HepG2 (cell line): ENCODE data around the gene NCOA4. TPM values are rescaled to one million over a fixed set of nuclear protein-coding genes. Genes with fewer than 3 reads are reported as not detected.

Source experiments
- ATAC-seq: fragments of 200-7000 bp; cut with Tn5 transposase; 3 replicates; pipeline ENCODE4 v1.9.1; 2020; ENCODE audit warnings: mild to moderate bottlenecking, moderate library complexity
- BruUV-seq: library from RNA; stranded (reverse); fragments of 400-500 nt; replicated peaks from 2 replicates; lab custom pipeline; 2021; lab: Mats Ljungman, UMichigan
- CTCF ChIA-PET: fragments of 300-600 bp; formaldehyde crosslinking; extraction: SDS; loops from one replicate; lab custom pipeline; 2021; ENCODE audit warnings: low total read pairs, inconsistent platforms, low intra/inter-chr PET ratio; lab: Yijun Ruan, JAX
- POLR2A ChIA-PET: fragments of 350-600 bp; sonication (Branson Sonifier 250); formaldehyde crosslinking; loops from one replicate; lab custom pipeline; 2020; ENCODE audit warnings: antibody characterized with exemption, inconsistent platforms; lab: Yijun Ruan, JAX
- DNase-seq: peaks from one replicate; pipeline ENCODE4 v3.0.0-alpha.2; 2015; ENCODE audit warnings: low spot score
- FAIRE-seq: peaks from 3 replicates; lab custom pipeline; 2011; peaks lifted over from hg19 to GRCh38; lab: Jason Lieb, UNC
- H2AFZ ChIP-seq: one replicate; pipeline ENCODE4 v1.6.1; 2011; ENCODE audit warnings: low read length, inconsistent platforms
- H3K27ac ChIP-seq: fragments of 300-600 bp; 3 replicates; pipeline ENCODE4 v1.8.0; 2011; ENCODE audit warnings: mixed run types, mild to moderate bottlenecking, mixed read lengths, low read length, inconsistent platforms; ENCODE audit not compliant: insufficient read depth; ENCODE audit errors: extremely low read length
- H3K27me3 ChIP-seq, 2 experiments: fragments of 200-600 bp in 1 of 2; 2 replicates in 1 of 2; 3 replicates in 1 of 2; pipeline versions ENCODE4 v1.6.0 to v1.8.0; 2011; ENCODE audit warnings: low read length in 2 of 2, mild to moderate bottlenecking in 2 of 2, moderate library complexity in 2 of 2, inconsistent platforms in 1 of 2; ENCODE audit not compliant: insufficient read depth in 2 of 2, control insufficient read depth in 1 of 2
- H3K36me3 ChIP-seq, 2 experiments: fragments of 200-600 bp in 1 of 2; replicated peaks in 1 of 2; 2 replicates in 1 of 2; 3 replicates in 1 of 2; pipeline versions ENCODE4 v1.5.1 to v1.8.0; 2011; ENCODE audit warnings: low read length in 2 of 2, inconsistent platforms in 1 of 2; ENCODE audit not compliant: insufficient read depth in 2 of 2, control insufficient read depth in 1 of 2
- H3K4me1 ChIP-seq: 2 replicates; pipeline ENCODE4 v1.5.1; 2012; ENCODE audit warnings: low read length, inconsistent platforms; ENCODE audit not compliant: insufficient read depth
- H3K4me2 ChIP-seq: 2 replicates; pipeline ENCODE4 v1.6.0; 2011; ENCODE audit warnings: low read depth, low read length, inconsistent platforms
- H3K4me3 ChIP-seq, 3 experiments: fragments of 200-600 bp in 1 of 3; sonication (generic), shearing (Covaris generic) in 1 of 3; replicated peaks in 1 of 3; 2 replicates each; pipeline ENCODE4 v1.5.1; 2011 to 2016; ENCODE audit warnings: low read length in 3 of 3, inconsistent platforms in 2 of 3, low read depth in 2 of 3, mild to moderate bottlenecking in 2 of 3, control low read depth in 1 of 3, mixed read lengths in 1 of 3; ENCODE audit not compliant: insufficient read depth in 1 of 3
- H3K79me2 ChIP-seq: one replicate; pipeline ENCODE4 v1.6.1; 2011; ENCODE audit warnings: low read length, inconsistent platforms; ENCODE audit not compliant: insufficient read depth
- H3K9ac ChIP-seq: 2 replicates; pipeline ENCODE4 v1.6.0; 2011; ENCODE audit warnings: mild to moderate bottlenecking, low read depth, low read length, inconsistent platforms; ENCODE audit not compliant: insufficient read depth
- H3K9me3 ChIP-seq: 2 replicates; pipeline ENCODE4 v1.5.1; 2012; ENCODE audit warnings: mild to moderate bottlenecking, low read length
- H4K20me1 ChIP-seq: 2 replicates; pipeline ENCODE4 v1.6.0; 2011; ENCODE audit warnings: inconsistent platforms, mild to moderate bottlenecking, low read length, moderate library complexity; ENCODE audit not compliant: insufficient read depth
- ATF7 ChIP-seq, 2 experiments: fragments of 450-650 bp in 1 of 2; sonication (generic) in 1 of 2; formaldehyde crosslinking in 1 of 2; IDR thresholded peaks; 2 replicates each; pipeline versions ENCODE4 v1.4.0 to v1.6.1; 2016 to 2020; ENCODE audit warnings: antibody characterized with exemption in 1 of 2, mild to moderate bottlenecking in 1 of 2, missing genetic modification reagents in 1 of 2
- EZH2 ChIP-seq: conservative IDR thresholded peaks from 2 replicates; pipeline ENCODE4 v1.6.1; 2012; ENCODE audit warnings: mild to moderate bottlenecking, low read depth, low read length, moderate library complexity
- NR3C1 ChIP-seq: sonication (generic); formaldehyde crosslinking; IDR thresholded peaks from 2 replicates; pipeline ENCODE4 v1.4.0; 2020; ENCODE audit warnings: missing genetic modification reagents
- XRCC5 ChIP-seq: fragments of 200-400 bp; formaldehyde crosslinking; optimal IDR thresholded peaks from 2 replicates; pipeline ENCODE3; 2017; ENCODE audit warnings: mild to moderate bottlenecking, low read length
- ZEB1 ChIP-seq: IDR thresholded peaks from 2 replicates; pipeline ENCODE4 v1.6.1; 2012; ENCODE audit warnings: mild to moderate bottlenecking, low read depth, inconsistent platforms; ENCODE audit not compliant: insufficient replicate concordance
- ZFX ChIP-seq: sonication (generic); formaldehyde crosslinking; IDR thresholded peaks from 2 replicates; pipeline ENCODE4 v1.4.0; 2020; ENCODE audit warnings: mild to moderate bottlenecking, low read depth, missing genetic modification reagents, moderate library complexity
- ZNF331 ChIP-seq: sonication (generic); formaldehyde crosslinking; IDR thresholded peaks from 2 replicates; pipeline ENCODE4 v1.4.0; 2020; ENCODE audit warnings: missing genetic modification reagents
- ZNF678 ChIP-seq: sonication (generic); formaldehyde crosslinking; IDR thresholded peaks from 2 replicates; pipeline ENCODE4 v1.4.0; 2020; ENCODE audit warnings: mild to moderate bottlenecking, missing genetic modification reagents
- ZNF891 ChIP-seq: sonication (generic); formaldehyde crosslinking; IDR thresholded peaks from 2 replicates; pipeline ENCODE4 v1.5.0; 2020; ENCODE audit warnings: mild to moderate bottlenecking, missing genetic modification reagents
- WGBS: methylation state at CpG from one replicate; pipeline ENCODE4 v1.1.6; 2017; ENCODE audit warnings: low lambda C conversion rate; 5-methylcytosine and 5-hydroxymethylcytosine counted together
- in situ Hi-C: cut with HindIII; loops from 2 replicates; pipeline ENCODE4 v1.10.0; 2017; ENCODE audit warnings: low pct_unique_long_range_greater_than_20kb; ENCODE audit not compliant: extremely low pct_ligation_motif_present
- intact Hi-C: fragments of 100-400 bp; cut with micrococcal nuclease; formaldehyde crosslinking; loops from one replicate; pipeline ENCODE4 v1.10.0; 2022; ENCODE audit not compliant: unreplicated experiment
- polyA plus RNA-seq, 8 experiments: library from polyadenylated mRNA; depleted of rRNA in 3 of 8; stranded (reverse) in 7 of 8; unstranded in 1 of 8; fragments of >200 nt; fragmentation: Illumina TruSeq in 4 of 8; extraction: Trizol in 4 of 8; gene quantifications; 2 replicates each; pipeline versions ENCODE4 v1.2.1 to v1.2.3, GENCODE V29; 2011 to 2016; ENCODE audit warnings: low read depth in 4 of 8, missing spikeins in 1 of 8, mixed read lengths in 1 of 8; ENCODE audit not compliant: insufficient read depth in 1 of 8
- total RNA-seq, 5 experiments: library from RNA; depleted of rRNA; stranded (reverse); fragments of >200 nt; fragmentation: Illumina TruSeq; extraction: Trizol; gene quantifications; 2 replicates each; pipeline ENCODE4 v1.2.3, GENCODE V29; 2016; ENCODE audit warnings: low read depth in 1 of 5
- TF ChIP-seq, protein P1 (sequence below): sonication (generic); formaldehyde crosslinking; IDR thresholded peaks from 2 replicates; pipeline ENCODE4 v1.5.1; 2020; ENCODE audit warnings: mild to moderate bottlenecking, missing genetic modification reagents, moderate library complexity

The NCOA4 gene
- total and polyA plus RNA-seq, 2 of the 13 experiments (the other 11 are each of a cell fraction or from before 2014, with no cell fraction given) = 306 to 400 TPM

- BruUV-seq = no TSS peak
- TF ChIP-seq ZEB1 (no peak), ZNF331 (CRISPR knock-in tag) (0 out of 2 replicates have a peak, but pooled peaks have one; percentile 9)
- POLR2A ChIA-PET = interaction anchor here (1.0 to 1.3 kb wide), 2 partner anchors 17 to 34 kb away, joined by 3 to 7 read pairs; no protein-coding TSS in a partner anchor
Measured at GRCh38 chr10:46069771-46070463, 39.5 kb upstream of the NCOA4 start.

GRCh38 chr10:46068905-46069304 is 38.5 kb upstream of the NCOA4 start:
- CTCF ChIA-PET = no interaction called here
- H3K36me3 ChIP-seq = no peaks in the 10 kb centered on the region
- BruUV-seq = no TSS peak
- no peaks in the 10 kb centered on the region for H3K79me2 ChIP-seq
- H3K4me2 ChIP-seq = peak overlapping the region; percentile 21
- H2AFZ ChIP-seq = peak overlapping the region; percentile 64
- peaks cover 64% of the 10 kb centered on the region for H3K4me1 ChIP-seq
- POLR2A ChIA-PET = interaction anchor here (1.0 to 1.3 kb wide), 3 partner anchors 16 to 37 kb away, joined by 3 to 7 read pairs (median 3); no protein-coding TSS in a partner anchor
- 25% methylated on average over 2 of the region's 2 CpGs for WGBS
- no peaks in the 10 kb centered on the region for H4K20me1 ChIP-seq
- ATAC-seq (0 out of 3 replicates have a peak, but pooled peaks have one; percentile 31), FAIRE-seq (no peak), DNase-seq (no peak)
- 0 out of 2 replicates have a peak, but pooled peaks cover 7% of the 10 kb centered on the region for H3K9me3 ChIP-seq
- H3K27me3 ChIP-seq = no peaks in the 10 kb centered on the region
- H3K4me3 ChIP-seq = no peak overlapping the region
- intact Hi-C loops (no loop called here), in situ Hi-C loops (no loop called here)
- no peak overlapping the region for H3K27ac ChIP-seq
- H3K9ac ChIP-seq = no peak overlapping the region
- TF ChIP-seq ZNF891 (CRISPR knock-in tag) (no peak), XRCC5 (no peak), NR3C1 (no peak), ATF7 (IDR thresholded peaks at IDR 0.05) (no peak), ATF7 (CRISPR knock-in tag; IDR thresholded peaks at IDR 0.05) (no peak), EZH2 (no peak), ZNF678 (CRISPR knock-in tag) (no peak), ZFX (CRISPR knock-in tag) (peak; percentile 4; the same call in 1 of the 2 replicates)
- TF ChIP-seq, protein P1, sequence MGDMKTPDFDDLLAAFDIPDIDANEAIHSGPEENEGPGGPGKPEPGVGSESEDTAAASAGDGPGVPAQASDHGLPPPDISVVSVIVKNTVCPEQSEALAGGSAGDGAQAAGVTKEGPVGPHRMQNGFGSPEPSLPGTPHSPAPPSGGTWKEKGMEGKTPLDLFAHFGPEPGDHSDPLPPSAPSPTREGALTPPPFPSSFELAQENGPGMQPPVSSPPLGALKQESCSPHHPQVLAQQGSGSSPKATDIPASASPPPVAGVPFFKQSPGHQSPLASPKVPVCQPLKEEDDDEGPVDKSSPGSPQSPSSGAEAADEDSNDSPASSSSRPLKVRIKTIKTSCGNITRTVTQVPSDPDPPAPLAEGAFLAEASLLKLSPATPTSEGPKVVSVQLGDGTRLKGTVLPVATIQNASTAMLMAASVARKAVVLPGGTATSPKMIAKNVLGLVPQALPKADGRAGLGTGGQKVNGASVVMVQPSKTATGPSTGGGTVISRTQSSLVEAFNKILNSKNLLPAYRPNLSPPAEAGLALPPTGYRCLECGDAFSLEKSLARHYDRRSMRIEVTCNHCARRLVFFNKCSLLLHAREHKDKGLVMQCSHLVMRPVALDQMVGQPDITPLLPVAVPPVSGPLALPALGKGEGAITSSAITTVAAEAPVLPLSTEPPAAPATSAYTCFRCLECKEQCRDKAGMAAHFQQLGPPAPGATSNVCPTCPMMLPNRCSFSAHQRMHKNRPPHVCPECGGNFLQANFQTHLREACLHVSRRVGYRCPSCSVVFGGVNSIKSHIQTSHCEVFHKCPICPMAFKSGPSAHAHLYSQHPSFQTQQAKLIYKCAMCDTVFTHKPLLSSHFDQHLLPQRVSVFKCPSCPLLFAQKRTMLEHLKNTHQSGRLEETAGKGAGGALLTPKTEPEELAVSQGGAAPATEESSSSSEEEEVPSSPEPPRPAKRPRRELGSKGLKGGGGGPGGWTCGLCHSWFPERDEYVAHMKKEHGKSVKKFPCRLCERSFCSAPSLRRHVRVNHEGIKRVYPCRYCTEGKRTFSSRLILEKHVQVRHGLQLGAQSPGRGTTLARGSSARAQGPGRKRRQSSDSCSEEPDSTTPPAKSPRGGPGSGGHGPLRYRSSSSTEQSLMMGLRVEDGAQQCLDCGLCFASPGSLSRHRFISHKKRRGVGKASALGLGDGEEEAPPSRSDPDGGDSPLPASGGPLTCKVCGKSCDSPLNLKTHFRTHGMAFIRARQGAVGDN = peak; percentile 11

More at GRCh38 chr10:46069771-46070463, 39.5 kb upstream of the NCOA4 start:
- FAIRE-seq = no peak
- Histone ChIP-seq H3K79me2 (no peaks in the 10 kb centered on the region), H3K36me3 (no peaks in the 10 kb centered on the region), H3K9me3 (0 out of 2 replicates have a peak, but pooled peaks cover 7% of the 10 kb centered on the region), H3K4me1 (peaks cover 61% of the 10 kb centered on the region), H4K20me1 (no peaks in the 10 kb centered on the region), H3K27ac (no peak overlapping the region), H3K27me3 (no peaks in the 10 kb centered on the region), H3K4me2 (peak overlapping the region; percentile 34), H3K4me3 (no peak overlapping the region; a peak in 1 of 6 replicates), H3K9ac (no peak overlapping the region), H2AFZ (peak overlapping the region; percentile 81)
- CTCF ChIA-PET = no interaction called here
- in situ Hi-C loops (no loop called here), intact Hi-C loops (no loop called here)
- no peak for DNase-seq
- WGBS = 28% methylated on average over 6 of the region's 6 CpGs
- peak; percentile 70 for ATAC-seq
